Activated naive CD8-positive, alpha-beta T cell treated with anti-CD3 and anti-CD28 coated beads, Interleukin-2, amount 50 U/mL, for 24 hours (primary cell): Measurements from ENCODE around the gene IRF8.

Experiments
- ATAC-seq: fragments of 150-1000 bp; cut with Tn5 transposase; one replicate; pipeline ENCODE4 v1.10.0; 2021
- DNase-seq: peaks from one replicate; pipeline ENCODE4 v3.0.0; 2021
- H3K27ac Mint-ChIP-seq: one replicate; pipeline ENCODE4 v1.8.0; 2021; ENCODE audit warnings: mild to moderate bottlenecking, mixed read lengths
- H3K27me3 Mint-ChIP-seq: one replicate; pipeline ENCODE4 v1.8.0; 2021; ENCODE audit warnings: mixed read lengths
- H3K36me3 Mint-ChIP-seq: one replicate; pipeline ENCODE4 v1.8.0; 2021; ENCODE audit warnings: low read depth, mixed read lengths
- H3K4me1 Mint-ChIP-seq: one replicate; pipeline ENCODE4 v1.8.0; 2021; ENCODE audit warnings: mixed read lengths
- H3K4me3 Mint-ChIP-seq: one replicate; pipeline ENCODE4 v1.8.0; 2021; ENCODE audit warnings: mild to moderate bottlenecking, moderate library complexity, mixed read lengths
- H3K9me3 Mint-ChIP-seq: one replicate; pipeline ENCODE4 v1.8.0; 2021; ENCODE audit warnings: mixed read lengths

IRF8 gene

DNA sequence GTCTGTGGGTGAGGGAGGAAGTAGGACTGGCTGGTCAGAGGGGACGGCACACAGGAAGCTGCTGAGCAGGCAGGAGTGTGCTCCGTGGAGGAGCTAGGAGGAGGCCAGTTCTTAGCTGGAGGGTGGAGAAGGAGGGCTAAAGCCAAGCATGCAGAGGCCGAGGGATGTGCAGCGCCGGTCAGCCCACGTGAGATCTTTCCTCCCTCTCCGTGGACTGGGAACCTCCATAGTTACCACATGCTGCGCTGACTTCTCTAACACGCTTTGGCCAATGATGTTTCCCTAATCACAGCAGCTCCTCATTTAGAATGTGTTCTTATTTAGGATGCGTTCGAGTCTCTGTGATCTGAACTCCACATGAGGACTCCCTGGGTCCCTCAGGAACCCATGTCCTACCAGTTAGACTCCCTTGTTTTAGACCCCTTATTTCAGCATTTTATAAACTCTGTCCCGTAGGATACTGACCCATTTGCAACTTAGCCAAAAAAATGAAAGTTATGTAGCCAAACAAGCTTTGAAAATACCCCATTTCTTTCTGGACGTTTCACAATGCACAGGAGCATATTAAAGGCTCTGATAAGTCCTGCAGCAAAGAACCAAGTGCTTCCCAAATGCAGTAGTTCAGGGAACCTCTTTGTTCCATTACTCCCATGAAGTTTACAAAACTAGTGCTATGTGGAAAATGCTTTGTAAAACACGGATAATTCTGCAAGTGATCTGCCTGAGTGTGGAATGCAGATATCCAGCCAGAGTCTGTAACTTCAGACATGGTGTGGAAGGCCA lies 51.4 kb downstream of the IRF8 start:
- DNase-seq = no peak
- Mint-ChIP-seq H3K36me3 (peaks cover 10% of the 10 kb centered on the region), H3K4me3 (no peak overlapping the region), H3K27me3 (no peaks in the 10 kb centered on the region), H3K9me3 (no peaks in the 10 kb centered on the region), H3K27ac (no peak overlapping the region), H3K4me1 (peaks cover 72% of the 10 kb centered on the region)
- ATAC-seq = no peak

- peaks cover 70% of the 10 kb centered on the region for H3K4me1 Mint-ChIP-seq
- DNase-seq = no peak
Observed at GRCh38 chr16:85952197-85952596, 53.2 kb downstream of the IRF8 start.

DNA sequence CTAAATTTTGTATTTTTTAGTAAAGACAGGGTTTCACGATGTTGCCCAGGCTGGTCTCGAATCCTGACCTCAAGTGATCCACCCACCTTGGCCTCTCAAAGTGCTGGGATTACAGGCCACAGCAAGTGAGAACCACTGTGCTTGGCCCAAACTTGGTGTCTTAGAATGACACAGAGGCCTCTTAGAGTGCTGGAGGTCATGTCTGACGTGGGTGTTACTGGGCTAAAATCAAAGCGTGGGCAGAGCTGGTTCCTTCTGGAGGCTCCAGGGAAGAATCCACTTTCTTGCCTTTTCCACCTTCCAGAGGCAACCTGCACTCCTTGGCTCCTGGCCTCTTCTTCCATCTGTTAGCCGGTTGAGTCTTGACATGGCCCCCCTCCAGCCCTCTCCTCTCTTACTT lies 53.8 kb downstream of the IRF8 start:
- no peak for ATAC-seq
- DNase-seq = no peak
- no peak overlapping the region for H3K27ac Mint-ChIP-seq
- H3K9me3 Mint-ChIP-seq = no peaks in the 10 kb centered on the region
- H3K36me3 Mint-ChIP-seq = no peaks in the 10 kb centered on the region
- peaks cover 66% of the 10 kb centered on the region for H3K4me1 Mint-ChIP-seq
- H3K27me3 Mint-ChIP-seq = no peaks in the 10 kb centered on the region
- H3K4me3 Mint-ChIP-seq = no peak overlapping the region

More at GRCh38 chr16:85952197-85952596, 53.2 kb downstream of the IRF8 start:
- no peaks in the 10 kb centered on the region for H3K36me3 Mint-ChIP-seq
- no peak overlapping the region for H3K27ac Mint-ChIP-seq
- H3K27me3 Mint-ChIP-seq = no peaks in the 10 kb centered on the region
- no peak for ATAC-seq
- H3K4me3 Mint-ChIP-seq = no peak overlapping the region
- H3K9me3 Mint-ChIP-seq = no peaks in the 10 kb centered on the region

GRCh38 chr16:85954927-85955519 lies 56.1 kb downstream of the IRF8 start:
- DNase-seq = no peak
- peaks cover 3% of the 10 kb centered on the region for H3K27me3 Mint-ChIP-seq
- no peak for ATAC-seq
- peaks cover 48% of the 10 kb centered on the region for H3K4me1 Mint-ChIP-seq
- peak overlapping the region; percentile 36 for H3K27ac Mint-ChIP-seq
- H3K36me3 Mint-ChIP-seq = peaks cover 2% of the 10 kb centered on the region
- H3K4me3 Mint-ChIP-seq = no peak overlapping the region
- no peaks in the 10 kb centered on the region for H3K9me3 Mint-ChIP-seq

DNA sequence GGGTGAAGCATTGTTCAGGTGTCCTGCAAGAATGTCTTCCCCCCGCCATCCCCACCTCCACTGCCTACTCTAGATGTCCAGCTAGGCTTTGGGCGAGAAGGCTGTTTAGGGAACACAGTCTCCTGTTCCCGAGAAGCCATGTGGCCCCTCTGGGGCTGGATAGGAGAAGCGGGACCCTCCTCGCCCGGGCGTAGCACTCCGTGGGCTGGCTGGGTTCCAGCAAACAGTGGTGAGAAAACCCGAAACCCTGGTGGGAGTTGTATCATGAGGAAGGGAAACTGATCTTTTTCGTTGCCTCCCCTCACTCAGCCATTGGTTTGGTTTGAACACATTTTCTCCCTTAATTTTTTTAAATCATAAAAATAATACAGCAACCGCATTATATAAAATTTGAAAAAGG lies 56.6 kb downstream of the IRF8 start:
- H3K9me3 Mint-ChIP-seq = no peaks in the 10 kb centered on the region
- H3K4me3 Mint-ChIP-seq = no peak overlapping the region
- DNase-seq = peak; percentile 56
- H3K4me1 Mint-ChIP-seq = peaks cover 42% of the 10 kb centered on the region
- H3K27me3 Mint-ChIP-seq = peaks cover 3% of the 10 kb centered on the region
- peak; percentile 39 for ATAC-seq
- H3K36me3 Mint-ChIP-seq = peaks cover 2% of the 10 kb centered on the region
- H3K27ac Mint-ChIP-seq = peak overlapping the region; percentile 65

DNA sequence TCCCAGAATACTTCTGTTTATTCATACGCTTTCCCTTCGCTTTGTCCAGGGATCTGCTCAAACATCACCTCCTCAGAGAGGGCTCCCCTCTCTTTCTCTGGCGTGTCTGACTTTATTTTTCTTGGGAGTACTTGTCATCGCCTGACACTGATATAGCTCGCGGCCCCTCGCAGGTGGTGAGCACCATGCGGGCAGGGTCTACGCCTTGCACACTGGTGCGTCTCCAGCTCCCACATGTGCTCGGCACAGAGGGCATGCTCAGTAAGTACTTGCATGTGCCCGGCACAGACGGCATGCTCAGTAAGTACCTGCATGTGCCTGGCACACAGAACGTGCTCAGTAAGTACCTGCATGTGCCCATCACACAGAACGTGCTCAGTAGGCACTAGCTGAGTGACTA lies 57.5 kb downstream of the IRF8 start:
- ATAC-seq = no peak
- Mint-ChIP-seq H3K27me3 (peaks cover 3% of the 10 kb centered on the region), H3K36me3 (peaks cover 2% of the 10 kb centered on the region), H3K27ac (peak overlapping the region; percentile 65), H3K4me3 (no peak overlapping the region), H3K9me3 (no peaks in the 10 kb centered on the region), H3K4me1 (peaks cover 35% of the 10 kb centered on the region)
- no peak for DNase-seq

- Mint-ChIP-seq H3K4me1 (peaks cover 38% of the 10 kb centered on the region), H3K9me3 (no peaks in the 10 kb centered on the region), H3K36me3 (peaks cover 2% of the 10 kb centered on the region), H3K27me3 (peaks cover 3% of the 10 kb centered on the region), H3K27ac (no peak overlapping the region), H3K4me3 (no peak overlapping the region)
- DNase-seq (no peak), ATAC-seq (no peak)
Observed at GRCh38 chr16:85958731-85959130, 59.8 kb downstream of the IRF8 start.

GRCh38 chr16:85959686-85960085 lies 60.7 kb downstream of the IRF8 start:
- no peak overlapping the region for H3K4me3 Mint-ChIP-seq
- DNase-seq (no peak), ATAC-seq (no peak)
- H3K27me3 Mint-ChIP-seq = peaks cover 3% of the 10 kb centered on the region
- no peaks in the 10 kb centered on the region for H3K9me3 Mint-ChIP-seq
- no peak overlapping the region for H3K27ac Mint-ChIP-seq
- H3K36me3 Mint-ChIP-seq = peaks cover 2% of the 10 kb centered on the region
- peaks cover 37% of the 10 kb centered on the region for H3K4me1 Mint-ChIP-seq

DNA sequence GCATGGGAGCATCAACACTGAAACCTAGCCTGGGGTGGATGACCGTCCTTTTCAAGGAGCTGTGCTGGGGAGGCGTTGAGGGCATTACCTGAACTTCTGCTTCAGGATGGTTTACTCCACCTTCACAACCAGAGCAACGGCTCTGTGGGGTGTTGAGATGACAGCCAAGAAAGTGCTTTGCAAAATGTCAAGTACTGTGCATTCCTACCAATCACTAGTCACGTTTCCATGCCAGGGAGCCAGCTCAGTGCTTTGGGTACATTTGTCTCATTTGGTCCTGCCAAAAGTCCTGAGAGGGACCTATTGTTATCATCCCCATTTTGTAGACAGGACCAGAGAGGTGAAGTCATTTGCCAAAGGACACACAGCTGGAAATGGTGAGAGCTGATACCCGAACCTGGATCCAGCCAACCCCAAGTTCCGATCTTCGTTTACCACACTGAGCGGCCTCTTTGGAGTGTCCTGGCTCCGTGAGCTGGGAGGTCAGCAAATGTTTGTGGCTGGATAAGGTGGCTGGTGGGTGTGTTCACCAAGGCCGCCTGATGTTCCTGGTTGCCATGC lies 61.6 kb downstream of the IRF8 start:
- Mint-ChIP-seq H3K4me1 (peaks cover 36% of the 10 kb centered on the region), H3K36me3 (peaks cover 2% of the 10 kb centered on the region), H3K9me3 (no peaks in the 10 kb centered on the region), H3K4me3 (no peak overlapping the region), H3K27me3 (peaks cover 3% of the 10 kb centered on the region), H3K27ac (no peak overlapping the region)
- ATAC-seq = no peak
- DNase-seq = no peak

- DNase-seq (no peak), ATAC-seq (no peak)
- Mint-ChIP-seq H3K27me3 (peaks cover 3% of the 10 kb centered on the region), H3K36me3 (peaks cover 2% of the 10 kb centered on the region), H3K4me3 (no peak overlapping the region), H3K4me1 (peaks cover 31% of the 10 kb centered on the region), H3K27ac (peak overlapping the region; percentile 12), H3K9me3 (no peaks in the 10 kb centered on the region)
Observed at GRCh38 chr16:85961988-85962915, 63.3 kb downstream of the IRF8 start.

DNA sequence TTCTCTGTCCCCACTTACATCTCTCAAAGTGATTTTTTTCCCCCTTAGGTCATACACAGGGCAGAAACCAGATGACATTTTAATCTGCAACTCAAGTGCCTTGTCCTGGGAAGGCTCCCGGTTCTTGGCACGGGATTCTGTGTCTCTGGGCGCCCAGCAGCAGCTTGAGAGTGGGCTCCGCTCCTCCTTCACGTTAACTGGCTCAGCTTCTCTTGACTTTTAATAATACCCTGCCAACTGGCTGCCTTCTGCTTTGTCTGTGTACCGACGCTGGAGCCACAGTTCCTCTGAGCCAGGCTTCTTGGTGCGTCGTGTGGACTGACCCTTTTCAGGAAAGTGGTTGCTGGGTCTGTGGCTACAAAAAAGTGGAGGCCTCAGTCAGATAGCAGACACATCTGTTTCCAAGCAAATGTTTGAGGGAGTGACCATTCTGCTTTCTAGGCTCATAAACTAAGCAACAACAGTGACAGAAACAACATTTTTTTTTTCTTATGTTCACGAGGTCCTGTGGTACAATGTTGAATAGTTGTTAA lies 64.9 kb downstream of the IRF8 start:
- Mint-ChIP-seq H3K4me1 (peaks cover 40% of the 10 kb centered on the region), H3K9me3 (no peaks in the 10 kb centered on the region), H3K27ac (peak overlapping the region; percentile 46), H3K27me3 (no peaks in the 10 kb centered on the region), H3K36me3 (no peaks in the 10 kb centered on the region), H3K4me3 (no peak overlapping the region)
- no peak for ATAC-seq
- no peak for DNase-seq

DNA sequence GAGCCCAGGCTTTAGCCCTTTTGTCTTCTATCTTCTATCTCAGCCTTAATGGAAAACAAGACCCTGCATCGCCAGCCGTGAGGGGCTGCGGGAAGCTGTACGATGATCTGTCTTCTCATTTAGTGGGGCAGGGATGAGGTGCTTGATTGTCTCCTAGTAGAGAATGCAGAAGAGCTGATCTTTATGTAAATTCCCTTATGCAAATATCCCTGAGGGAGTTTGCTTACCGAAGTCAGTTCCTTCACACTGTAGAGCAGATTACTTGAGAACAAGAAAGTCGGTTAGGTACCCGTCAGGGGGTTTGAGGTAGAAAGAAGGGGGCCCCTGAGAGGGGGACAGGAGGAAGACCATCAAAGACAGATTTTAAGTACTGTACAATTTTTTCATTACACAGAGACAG lies 66.2 kb downstream of the IRF8 start:
- Mint-ChIP-seq H3K9me3 (no peaks in the 10 kb centered on the region), H3K36me3 (no peaks in the 10 kb centered on the region), H3K27ac (no peak overlapping the region), H3K27me3 (peaks cover 3% of the 10 kb centered on the region), H3K4me3 (no peak overlapping the region), H3K4me1 (peaks cover 53% of the 10 kb centered on the region)
- ATAC-seq (no peak), DNase-seq (no peak)

GRCh38 chr16:85967111-85967510 lies 68.1 kb downstream of the IRF8 start:
- peaks cover 60% of the 10 kb centered on the region for H3K4me1 Mint-ChIP-seq
- peaks cover 3% of the 10 kb centered on the region for H3K27me3 Mint-ChIP-seq
- ATAC-seq (no peak), DNase-seq (no peak)
- no peak overlapping the region for H3K4me3 Mint-ChIP-seq
- no peak overlapping the region for H3K27ac Mint-ChIP-seq
- H3K36me3 Mint-ChIP-seq = no peaks in the 10 kb centered on the region
- H3K9me3 Mint-ChIP-seq = no peaks in the 10 kb centered on the region
